Epidermal melanocyte (primary cell): Measurements from ENCODE around the gene SPEN.
"Not testable (repeated sequence)": the region's sequence is repeated elsewhere in the genome, so short reads cannot be mapped to it uniquely, and the experiment has no call there.

ENCODE experiments used
- DNase-seq: peaks from one replicate; pipeline ENCODE4 v3.0.0; 2011; ENCODE audit warnings: low spot score; ENCODE audit not compliant: insufficient read length

The SPEN gene

DNA sequence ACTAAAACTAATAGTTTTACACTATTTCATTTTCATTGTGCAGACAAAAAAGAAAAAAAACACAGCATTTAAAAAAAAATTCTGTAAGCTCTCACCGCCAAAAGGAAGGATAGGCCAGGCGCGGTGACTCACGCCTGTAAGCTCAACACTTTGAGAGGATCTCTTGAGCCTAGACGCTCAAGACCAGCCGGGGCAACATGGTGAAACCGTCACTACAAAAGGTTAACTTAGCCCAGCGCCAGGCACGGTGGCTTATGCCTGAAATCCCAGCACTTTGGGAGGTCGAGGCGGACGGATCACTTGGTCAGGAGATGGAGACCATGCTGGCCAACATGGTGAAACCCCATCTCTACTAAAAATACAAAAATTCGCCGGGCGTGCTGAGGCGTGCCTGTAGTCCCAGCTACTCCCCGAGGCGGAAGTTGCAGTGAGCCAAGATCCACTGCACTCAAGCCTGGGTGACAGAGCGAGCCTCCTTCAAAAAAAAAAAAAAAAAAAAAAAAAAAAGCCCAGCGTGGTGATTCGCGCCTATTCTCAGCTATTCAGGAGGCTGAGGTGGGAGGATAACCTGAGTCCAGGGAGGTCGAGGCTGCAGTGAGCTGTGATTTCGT is 14.3 kb upstream of the SPEN start:
- DNase-seq, result no peak

DNA sequence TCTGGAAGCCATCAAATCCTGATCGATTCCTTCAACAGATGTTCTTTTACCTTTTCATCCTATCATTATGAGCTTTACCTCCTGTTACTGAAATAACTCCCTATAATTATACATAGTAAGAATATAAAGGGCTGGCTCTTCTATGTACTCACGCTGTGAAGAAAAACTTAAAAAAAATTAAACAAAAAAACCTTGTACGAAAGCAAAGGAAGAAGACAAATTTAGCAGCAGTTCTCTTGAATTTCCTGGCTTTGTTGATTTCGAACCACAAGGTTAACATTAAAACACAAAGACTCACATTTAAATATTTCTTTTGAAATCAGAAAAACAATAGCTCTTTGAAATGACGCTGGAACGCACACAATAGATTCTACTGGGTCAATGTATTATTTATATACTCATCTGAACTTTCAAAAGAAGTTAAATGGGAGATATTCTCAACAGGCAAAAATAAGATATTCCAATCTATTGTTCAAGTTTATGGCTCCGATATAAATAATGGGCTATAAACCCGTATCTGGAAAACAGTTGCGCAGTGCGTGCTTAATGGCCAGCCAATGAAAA is 13.6 kb upstream of the SPEN start:
- peak; percentile 89 for DNase-seq

DNA sequence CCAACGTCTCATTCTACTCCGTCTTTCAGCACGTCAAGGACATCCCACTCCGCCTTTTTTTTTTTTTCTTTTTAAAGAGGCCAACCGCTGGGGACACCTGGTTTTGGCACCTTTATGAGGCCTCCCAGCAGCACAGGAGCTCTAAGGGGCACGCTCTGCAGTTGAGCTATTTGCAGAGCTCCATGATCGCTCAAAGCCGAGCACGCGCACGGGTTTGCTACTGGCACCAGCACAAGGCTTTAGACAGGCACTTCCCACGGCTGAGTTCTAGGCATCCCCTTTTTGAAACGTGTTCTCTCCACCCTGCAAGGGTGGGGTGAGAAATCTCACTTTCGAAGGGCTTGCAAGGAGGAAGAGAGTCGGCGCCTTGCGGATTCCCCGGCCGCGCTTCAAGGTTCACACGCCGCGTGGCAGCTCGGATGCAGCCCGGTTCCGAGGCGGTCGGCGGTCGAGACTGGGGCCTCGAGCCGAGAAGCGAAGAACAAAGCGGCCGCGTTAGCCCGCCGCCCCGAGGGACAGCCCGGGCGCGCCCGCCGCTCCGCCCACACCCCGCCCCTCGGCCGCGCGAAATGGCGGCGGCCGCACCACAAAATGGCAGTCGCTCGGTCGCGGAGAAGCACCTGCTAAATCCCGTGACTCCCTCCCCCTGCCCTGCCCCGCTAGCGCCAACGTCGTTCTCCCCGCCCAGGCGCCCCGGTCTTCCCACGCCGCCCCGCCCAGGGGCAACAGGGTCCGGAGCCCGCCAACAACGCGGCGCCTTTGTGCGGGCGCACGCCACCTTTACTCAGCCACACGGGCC is 12.9 kb upstream of the SPEN start:
- DNase-seq, result peak; percentile 62

DNA sequence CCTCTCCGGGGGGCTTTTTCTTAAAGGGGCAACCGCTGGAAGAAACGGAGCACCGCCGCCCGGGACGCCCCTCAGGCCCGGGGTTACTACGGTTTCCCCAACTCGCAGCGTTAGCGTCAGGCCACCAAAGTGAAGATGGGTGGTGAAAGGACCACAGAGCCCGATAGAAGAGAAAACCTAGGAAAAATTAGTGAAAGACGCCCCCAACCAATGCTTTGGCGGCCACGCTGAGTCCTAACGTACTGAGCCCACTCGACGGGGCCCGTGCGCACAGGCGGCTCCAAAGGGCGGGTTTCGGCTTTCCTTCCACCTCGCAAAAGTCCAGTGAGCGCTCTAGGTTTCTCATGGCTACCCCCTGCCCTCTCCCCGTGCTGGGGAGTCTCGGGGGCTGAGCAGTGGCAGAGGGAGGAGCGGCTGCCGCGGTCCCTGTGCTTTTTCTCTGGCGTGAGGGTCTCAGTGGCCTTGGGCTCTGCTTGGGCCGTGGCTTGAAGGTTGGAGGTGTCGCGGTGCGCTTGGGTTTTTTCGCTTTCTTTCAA is 12.2 kb upstream of the SPEN start:
- DNase-seq, result no peak

DNA sequence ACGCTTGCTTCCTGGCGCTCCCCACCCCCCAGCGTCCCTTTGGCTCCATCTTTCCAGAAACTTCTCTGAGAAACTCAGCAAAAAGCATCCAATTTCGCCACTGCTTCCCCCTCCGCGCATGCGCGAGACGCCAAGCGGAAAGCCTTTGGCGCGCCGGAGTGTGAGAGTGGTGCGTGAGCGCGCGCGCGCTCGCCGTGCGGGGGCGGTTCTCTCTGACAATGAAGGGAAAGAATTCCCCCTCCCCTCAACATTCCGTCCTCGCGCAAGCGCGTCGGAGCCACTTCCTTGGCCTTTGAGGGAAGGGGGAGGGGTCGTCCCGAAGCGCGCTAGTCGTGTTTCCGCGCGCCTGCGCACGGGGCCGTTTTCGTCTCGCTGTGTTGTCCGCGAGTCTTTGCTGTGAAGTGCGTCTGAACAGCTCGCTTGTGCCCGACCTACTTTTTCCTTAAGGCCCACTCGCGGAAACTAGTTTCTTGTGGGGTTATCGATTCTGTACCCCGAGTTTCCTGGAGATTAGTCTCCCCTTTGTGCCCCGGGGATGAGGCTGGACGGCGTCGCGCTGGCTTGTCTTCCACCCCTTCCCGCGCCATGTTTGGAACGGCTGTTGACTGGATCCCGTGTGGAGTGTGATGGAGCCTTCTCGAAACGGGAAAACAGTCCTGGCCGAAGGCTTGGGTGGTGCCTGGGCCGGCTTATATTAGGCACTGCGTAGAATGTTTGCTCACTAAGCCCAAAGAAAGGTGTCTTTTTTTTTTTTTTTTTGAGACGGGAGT is 11.6 kb upstream of the SPEN start:
- DNase-seq, result peak; percentile 83

DNA sequence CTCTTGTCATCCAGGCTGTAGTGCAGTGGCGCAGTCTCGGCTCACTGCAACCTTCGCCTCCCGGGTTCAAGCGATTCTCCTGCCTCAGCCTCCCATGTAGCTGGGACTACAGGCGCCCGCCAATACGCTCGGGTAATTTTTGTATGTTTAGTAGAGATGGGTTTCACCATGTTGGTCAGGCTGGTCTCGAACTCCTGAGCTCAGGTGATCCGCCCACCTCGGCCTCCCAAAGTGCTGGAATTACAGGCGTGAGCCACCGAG is 11.1 kb upstream of the SPEN start:
- not testable (repeated sequence) for DNase-seq

DNA sequence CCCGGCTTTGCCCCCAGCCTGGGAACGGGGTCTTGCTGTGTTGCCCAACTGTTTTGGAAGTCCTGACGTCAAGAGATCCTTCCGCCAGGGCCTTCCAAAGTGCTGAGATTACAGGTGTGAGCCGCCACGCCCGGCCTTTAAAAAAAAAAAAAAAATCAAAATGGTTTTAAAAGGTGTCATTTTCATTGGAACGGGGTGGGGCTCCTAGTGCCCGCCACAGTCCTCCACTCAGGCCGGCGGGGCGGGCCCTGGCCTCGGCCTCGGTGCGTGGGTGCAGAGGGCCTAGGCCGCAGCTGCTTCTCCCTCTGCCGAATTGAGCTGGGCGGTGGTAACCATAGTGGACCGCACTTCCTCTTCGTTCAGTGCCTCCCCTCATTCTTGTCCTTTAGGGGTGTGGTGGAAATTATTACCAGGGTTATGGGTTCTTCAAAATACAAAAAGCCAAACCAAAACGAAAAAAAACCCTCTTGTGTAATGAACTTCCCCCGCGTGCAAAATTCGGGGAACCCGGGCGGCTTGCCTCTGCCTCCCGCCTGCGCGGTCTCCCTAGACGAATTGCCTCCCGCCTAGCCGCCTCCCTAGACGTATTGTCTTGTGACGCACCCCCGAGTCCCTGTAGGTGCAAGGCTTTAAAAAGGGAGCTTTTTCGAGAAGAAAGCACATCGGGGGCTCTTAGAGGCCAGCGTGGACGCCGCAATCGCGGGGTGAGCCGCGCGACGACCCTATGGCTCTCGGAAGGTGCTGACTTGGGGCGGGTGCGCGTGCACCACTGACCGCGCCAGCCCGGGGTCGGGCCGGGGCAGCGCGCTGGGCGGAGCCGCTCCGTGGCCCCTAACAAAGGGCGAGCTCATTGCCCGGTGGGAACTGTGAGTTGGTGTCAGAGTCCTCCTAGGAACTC is 10.5 kb upstream of the SPEN start:
- DNase-seq, result no peak

DNA sequence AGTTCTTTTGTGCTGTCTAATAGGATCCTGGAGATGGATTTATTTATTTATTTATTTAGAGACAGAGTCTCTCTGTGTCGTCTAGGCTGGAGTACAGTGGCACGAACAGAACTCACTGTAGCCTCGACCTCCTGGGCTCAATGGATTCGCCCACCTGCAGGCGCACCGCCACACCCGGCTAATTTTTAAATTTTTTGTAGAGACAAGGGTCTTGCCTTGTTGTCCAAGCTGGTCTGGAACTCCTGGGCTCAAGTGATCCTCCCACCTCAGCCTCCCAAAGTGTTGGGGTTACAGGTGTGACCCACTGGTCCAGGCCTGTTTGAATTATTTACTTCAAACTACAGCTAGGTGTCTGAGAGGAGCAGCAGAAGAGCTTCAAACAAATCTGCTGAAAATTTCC is 9.6 kb upstream of the SPEN start:
- no peak for DNase-seq

DNA sequence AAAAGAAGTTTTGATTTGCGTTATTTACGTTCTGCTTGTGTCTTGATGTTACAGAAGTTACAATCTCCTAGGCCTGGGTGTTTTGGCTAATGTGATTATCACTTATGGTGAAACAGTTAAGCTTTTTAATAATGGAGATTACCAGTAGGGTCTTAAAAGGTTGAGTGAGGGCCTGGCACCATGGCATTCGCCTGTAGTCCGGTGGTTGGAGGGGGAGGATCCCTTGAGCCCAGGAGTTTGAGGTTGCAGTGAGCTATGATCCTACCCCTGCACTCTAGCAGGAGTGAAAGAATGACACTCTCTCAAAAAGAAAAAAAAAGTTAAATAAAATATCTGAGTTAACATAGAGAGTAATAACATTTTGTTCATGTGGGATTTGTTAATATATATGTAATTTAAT is 8.8 kb upstream of the SPEN start:
- DNase-seq, result no peak

DNA sequence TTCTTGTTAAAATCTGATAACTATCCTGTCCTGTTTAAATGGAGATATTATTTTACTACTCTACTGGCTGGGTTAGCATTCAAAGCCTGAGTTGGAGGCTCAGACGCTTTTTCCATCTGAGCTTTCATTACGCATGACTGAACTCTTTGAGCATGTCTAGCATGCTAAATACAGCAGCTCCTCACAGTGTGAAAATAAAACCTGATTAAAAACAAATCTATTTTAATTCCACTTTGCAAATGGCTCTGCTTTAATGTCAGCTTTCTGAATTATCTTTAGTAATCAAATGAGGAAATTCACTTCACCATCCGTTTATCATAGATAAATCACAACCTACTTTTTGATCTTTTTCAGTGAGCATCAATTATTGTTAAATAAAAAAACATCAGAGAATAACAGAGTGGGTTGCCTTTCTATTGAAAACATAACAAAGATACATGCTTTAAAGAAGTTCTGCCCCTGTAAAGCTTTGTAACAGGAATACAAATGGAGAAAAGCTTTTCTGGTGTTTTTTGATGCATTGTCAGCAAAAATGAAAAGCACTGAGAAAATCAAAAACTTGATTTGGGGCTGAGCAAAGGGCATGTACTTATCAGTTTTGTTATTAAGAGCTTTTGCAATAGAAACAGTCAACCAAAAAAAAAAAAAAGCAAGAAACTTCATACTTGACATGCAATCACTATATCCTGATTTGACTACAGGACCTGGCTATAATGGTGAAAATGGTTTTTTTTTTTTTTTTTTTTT is 3.5 kb upstream of the SPEN start:
- no peak for DNase-seq

DNA sequence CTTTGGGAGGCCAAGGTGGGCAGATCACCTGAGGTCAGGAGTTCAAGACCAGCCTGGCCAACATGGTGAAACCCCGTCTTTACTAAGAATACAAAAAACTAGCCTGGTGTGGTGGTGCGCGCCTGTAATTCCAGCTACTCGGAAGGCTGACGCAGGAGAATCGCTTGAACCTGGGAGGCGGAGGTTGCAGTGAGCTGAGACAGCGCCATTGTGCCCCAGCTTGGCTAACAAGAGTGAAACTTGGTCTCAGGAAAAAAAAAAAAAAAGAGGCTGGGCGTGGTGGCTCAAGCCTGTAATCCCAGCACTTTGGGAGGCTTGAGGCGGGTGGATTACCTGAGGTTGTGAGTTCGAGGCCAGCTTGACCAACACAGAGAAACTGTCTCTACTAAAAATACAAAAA is 1.5 kb upstream of the SPEN start:
- not testable (repeated sequence) for DNase-seq

DNA sequence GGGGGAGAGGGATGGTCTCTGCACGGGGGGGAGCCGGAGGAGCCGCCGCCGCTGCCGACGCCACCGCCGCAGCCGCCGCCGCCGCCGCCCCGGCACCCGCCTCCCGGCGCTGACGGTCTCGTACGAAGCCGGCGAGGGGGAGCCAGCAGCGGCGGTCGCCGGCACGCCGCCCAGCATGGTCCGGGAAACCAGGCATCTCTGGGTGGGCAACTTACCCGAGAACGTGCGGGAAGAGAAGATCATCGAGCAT is 311 bp downstream of the SPEN start:
- no peak for DNase-seq

DNA sequence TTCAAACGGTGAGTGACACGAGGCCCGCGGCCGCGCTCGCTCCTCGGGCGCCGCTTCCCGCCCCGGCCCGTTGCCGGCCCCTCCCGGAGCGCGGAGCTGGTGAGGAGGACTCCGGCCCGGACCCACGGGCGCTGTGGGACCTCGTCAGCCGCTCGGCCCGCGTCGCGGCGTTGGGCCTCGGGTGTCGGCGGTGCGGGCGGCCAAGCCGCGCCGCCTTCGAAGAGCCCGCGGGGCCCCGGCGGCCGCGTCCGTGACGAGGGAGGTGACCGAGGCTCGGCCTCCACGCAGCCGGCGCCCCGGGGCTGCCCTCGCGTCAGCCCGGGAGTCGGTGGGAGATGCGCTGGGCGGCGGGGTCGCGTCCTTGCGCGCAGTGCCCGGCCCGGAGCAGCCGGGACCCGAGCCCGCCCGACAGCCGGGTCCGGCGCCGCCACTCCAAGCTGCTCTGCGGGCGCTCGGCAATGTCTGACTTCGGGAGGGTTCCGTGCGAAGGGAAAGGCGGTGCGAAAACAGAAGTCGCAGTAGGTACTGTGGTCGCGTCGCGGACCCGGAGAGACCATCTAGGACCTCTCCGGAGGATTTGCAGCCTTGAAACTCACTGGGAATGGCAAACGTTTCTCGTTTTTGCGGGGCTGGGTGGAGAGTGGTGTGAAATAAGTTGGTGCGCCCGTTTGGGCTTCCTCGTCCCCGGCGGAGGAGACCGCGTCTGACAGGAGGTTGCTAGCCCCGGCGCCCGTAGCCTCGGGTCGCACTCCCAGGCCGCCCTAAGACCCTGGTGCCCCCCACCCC is 829 bp downstream of the SPEN start:
- DNase-seq, result no peak

DNA sequence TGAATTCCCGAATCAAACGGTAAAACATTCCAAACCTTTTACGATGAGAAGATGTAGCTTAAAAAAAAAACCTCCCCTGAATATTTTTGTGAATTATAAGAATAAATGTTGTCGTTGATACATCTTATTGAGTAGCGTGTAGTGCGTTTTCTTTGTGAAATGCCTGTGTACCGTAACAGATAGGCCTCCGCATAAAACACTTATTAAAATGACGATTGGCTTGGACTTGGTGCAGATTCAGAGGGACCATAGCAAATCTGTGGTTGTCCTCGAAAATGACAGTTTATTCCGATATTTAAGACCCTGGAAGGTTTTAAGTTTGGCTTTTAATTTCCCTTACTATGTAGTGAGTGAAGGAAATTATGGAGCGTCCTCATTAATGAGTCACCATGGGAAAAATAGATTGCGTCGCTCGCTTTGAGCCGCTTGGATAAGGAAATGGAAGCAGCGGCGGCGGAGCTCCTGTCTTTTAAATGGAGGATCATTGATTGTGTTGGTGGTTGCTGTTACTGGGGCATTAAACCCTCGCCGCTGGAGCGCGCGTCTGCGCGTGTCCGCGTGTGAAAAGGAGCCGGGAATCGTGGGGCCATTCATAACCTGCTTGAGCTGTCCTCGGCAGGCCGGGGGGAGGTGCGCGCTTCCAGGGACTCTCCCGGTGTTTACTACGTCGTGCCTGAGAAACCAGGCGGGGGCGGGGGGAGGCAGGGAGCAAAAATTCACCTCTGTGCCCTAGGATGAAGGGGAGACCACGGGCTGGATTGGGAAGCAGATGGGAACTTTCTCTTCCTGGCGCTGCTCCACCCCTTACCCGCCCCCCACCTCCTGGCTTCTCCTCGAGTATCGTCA is 1.6 kb downstream of the SPEN start:
- DNase-seq, result no peak

DNA sequence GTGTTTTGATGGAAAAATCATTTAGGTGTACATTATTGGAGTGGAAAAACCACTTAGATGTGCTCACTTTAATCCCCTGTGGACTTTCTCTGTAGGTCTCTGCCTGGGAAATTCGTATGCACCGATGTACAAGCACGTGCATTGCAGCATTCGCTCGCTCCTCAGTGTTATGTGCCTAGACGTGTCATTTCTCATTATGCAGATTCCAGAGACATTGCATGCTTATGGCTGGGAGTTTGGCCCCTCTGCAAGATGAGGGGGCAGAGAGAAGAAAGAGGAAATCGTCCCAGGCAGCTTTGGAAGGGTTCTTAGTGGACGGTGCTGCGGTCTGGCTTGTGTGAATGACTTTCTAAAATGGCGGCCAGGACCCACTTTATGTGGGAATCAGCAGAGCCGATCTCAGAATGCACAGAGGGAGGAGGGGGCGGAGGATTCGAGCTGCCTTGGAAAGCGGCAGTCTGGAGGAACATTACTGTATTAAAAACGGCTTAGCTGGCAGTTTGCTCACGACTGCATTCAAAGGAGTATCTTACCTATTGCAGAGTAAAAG is 2.3 kb downstream of the SPEN start:
- DNase-seq, result no peak

DNA sequence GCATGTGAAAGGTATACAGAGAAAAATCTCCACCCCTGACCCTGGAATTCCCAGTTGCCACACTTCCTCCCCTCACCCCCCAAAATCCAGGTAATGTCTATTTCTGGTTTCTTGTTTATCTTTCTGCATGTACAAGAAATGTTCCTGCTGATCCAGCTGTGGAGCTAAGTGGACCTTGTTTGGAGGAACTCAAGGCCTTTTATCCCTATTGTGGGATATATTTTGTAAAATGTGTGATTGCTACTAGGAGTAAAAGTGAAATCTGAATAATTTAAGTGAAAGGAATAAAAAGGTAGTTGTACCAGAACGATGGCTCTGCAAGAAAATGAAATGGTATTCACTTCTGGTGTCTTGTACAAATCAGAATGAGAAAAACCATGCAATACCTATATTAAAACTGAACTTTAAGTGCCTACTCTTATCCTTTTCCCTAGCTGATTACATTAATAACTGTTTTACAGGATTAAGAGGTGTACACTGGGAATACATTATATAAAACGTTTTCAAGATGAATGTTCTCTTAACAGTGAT is 3.0 kb downstream of the SPEN start:
- DNase-seq, result no peak

DNA sequence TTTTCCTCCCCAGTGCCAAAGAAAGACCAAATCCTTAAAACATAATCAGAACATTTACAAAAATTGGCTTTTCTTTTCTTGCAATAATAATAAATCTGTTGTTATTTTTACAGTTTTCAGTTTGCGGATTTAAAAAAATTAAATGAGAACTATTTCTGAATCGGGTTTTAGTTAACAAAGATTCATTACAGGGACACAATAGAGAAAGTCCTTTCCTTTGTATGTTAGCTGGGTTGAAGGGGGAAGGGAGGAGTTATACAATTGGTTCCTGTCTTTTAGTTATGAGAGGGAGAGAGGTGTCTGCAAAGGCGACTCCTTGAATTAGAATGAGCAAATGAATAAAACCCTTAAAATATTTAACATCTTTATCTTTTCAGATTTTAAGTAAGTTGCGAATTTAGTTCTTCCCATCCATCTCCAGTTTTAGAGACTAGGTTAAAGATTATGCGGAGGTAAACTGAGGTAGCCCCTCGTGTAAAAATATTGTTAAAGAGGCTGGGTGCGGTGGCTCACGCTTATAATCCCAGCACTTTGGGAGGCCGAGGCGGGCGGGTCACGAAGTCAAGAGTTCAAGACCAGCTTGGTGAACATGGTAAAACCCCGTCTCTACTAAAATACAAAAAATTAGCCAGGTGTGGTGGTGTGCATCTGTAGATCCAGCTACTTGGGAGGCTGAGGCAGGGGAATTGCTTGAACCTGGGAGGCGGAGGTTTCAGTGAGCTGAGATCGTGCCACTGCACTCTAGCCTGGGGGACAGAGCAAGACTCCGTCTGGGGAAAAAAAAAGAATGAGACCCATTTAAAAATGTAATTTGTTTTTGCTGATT is 3.9 kb downstream of the SPEN start:
- DNase-seq, result no peak
